HepG2 (cell line): ENCODE results near the gene SUB1. TPM values are rescaled to one million over a fixed set of nuclear protein-coding genes. Genes with fewer than 3 reads are reported as not detected.

Source experiments
- CBX1 ChIP-seq: IDR thresholded peaks from one replicate; pipeline ENCODE4 v1.6.1; 2016; ENCODE audit warnings: antibody characterized with exemption, low read depth
- IKZF4 ChIP-seq: sonication (generic); formaldehyde crosslinking; IDR thresholded peaks from 2 replicates; pipeline ENCODE4 v1.5.1; 2020; ENCODE audit warnings: borderline replicate concordance, mild to moderate bottlenecking, low read depth, missing genetic modification reagents; ENCODE audit errors: not compliant biosample characterization
- MAF1 ChIP-seq: sonication (generic); formaldehyde crosslinking; IDR thresholded peaks from 2 replicates; pipeline ENCODE4 v1.5.0; 2020; ENCODE audit warnings: missing genetic modification reagents, borderline replicate concordance
- NR2F1 ChIP-seq, 2 experiments: fragments of 450-650 bp in 1 of 2; formaldehyde crosslinking in 1 of 2; IDR thresholded peaks; 2 replicates each; pipeline versions ENCODE4 v1.5.0 to v1.6.1; 2016 to 2020; ENCODE audit warnings: mild to moderate bottlenecking in 1 of 2, missing compliant biosample characterization in 1 of 2, missing genetic modification reagents in 1 of 2, moderate library complexity in 1 of 2
- PHF8 ChIP-seq: sonication (generic); formaldehyde crosslinking; IDR thresholded peaks from 2 replicates; pipeline ENCODE4 v1.5.0; 2020; ENCODE audit warnings: missing genetic modification reagents
- RFXAP ChIP-seq: sonication (generic); formaldehyde crosslinking; IDR thresholded peaks from 2 replicates; pipeline ENCODE4 v1.4.0; 2020; ENCODE audit warnings: missing genetic modification reagents, borderline replicate concordance
- SALL2 ChIP-seq: sonication (generic); formaldehyde crosslinking; IDR thresholded peaks from 2 replicates; pipeline ENCODE4 v1.8.1; 2023; ENCODE audit warnings: mild to moderate bottlenecking, missing genetic modification reagents, inconsistent platforms
- ZNF746 ChIP-seq: sonication (generic); formaldehyde crosslinking; IDR thresholded peaks from 2 replicates; pipeline ENCODE4 v1.8.0; 2022; ENCODE audit warnings: mild to moderate bottlenecking, missing genetic modification reagents
- ZSCAN30 ChIP-seq: sonication (generic); formaldehyde crosslinking; IDR thresholded peaks from 2 replicates; pipeline ENCODE4 v1.5.0; 2020; ENCODE audit warnings: mild to moderate bottlenecking, missing genetic modification reagents
- polyA plus RNA-seq, 8 experiments: library from polyadenylated mRNA; depleted of rRNA in 3 of 8; stranded (reverse) in 7 of 8; unstranded in 1 of 8; fragments of >200 nt; fragmentation: Illumina TruSeq in 4 of 8; extraction: Trizol in 4 of 8; gene quantifications; 2 replicates each; pipeline versions ENCODE4 v1.2.1 to v1.2.3, GENCODE V29; 2011 to 2016; ENCODE audit warnings: low read depth in 4 of 8, missing spikeins in 1 of 8, mixed read lengths in 1 of 8; ENCODE audit not compliant: insufficient read depth in 1 of 8
- total RNA-seq, 5 experiments: library from RNA; depleted of rRNA; stranded (reverse); fragments of >200 nt; fragmentation: Illumina TruSeq; extraction: Trizol; gene quantifications; 2 replicates each; pipeline ENCODE4 v1.2.3, GENCODE V29; 2016; ENCODE audit warnings: low read depth in 1 of 5
- TF ChIP-seq, protein P1 (sequence below): sonication (generic); formaldehyde crosslinking; IDR thresholded peaks from 2 replicates; pipeline ENCODE4 v1.4.0; 2020; ENCODE audit warnings: low read depth, mild to moderate bottlenecking, missing genetic modification reagents
- TF ChIP-seq, protein P2 (sequence below): sonication (generic); formaldehyde crosslinking; conservative IDR thresholded peaks from 2 replicates; pipeline ENCODE4 v1.4.0; 2020; ENCODE audit warnings: mild to moderate bottlenecking, missing genetic modification reagents, moderate library complexity
- TF ChIP-seq, protein P3 (sequence below): IDR thresholded peaks from 2 replicates; pipeline ENCODE4 v1.6.1; 2016; ENCODE audit warnings: low read depth, control low read depth
- TF ChIP-seq, protein P4 (sequence below): sonication (generic); formaldehyde crosslinking; IDR thresholded peaks from 2 replicates; pipeline ENCODE4 v1.4.0; 2020; ENCODE audit warnings: mild to moderate bottlenecking, low read depth, missing genetic modification reagents
- TF ChIP-seq, protein P5 (sequence below): sonication (generic); formaldehyde crosslinking; IDR thresholded peaks from 2 replicates; pipeline ENCODE4 v1.8.0; 2022; ENCODE audit warnings: mild to moderate bottlenecking, missing genetic modification reagents; ENCODE audit not compliant: insufficient replicate concordance
- TF ChIP-seq, protein P6 (sequence below): sonication (generic); formaldehyde crosslinking; IDR thresholded peaks from 2 replicates; pipeline ENCODE4 v1.5.0; 2020; ENCODE audit warnings: mild to moderate bottlenecking, missing genetic modification reagents, borderline replicate concordance

Gene SUB1
- total and polyA plus RNA-seq, 2 of the 13 experiments (the other 11 are each of a cell fraction or from before 2014, with no cell fraction given) = 182 to 693 TPM

DNA sequence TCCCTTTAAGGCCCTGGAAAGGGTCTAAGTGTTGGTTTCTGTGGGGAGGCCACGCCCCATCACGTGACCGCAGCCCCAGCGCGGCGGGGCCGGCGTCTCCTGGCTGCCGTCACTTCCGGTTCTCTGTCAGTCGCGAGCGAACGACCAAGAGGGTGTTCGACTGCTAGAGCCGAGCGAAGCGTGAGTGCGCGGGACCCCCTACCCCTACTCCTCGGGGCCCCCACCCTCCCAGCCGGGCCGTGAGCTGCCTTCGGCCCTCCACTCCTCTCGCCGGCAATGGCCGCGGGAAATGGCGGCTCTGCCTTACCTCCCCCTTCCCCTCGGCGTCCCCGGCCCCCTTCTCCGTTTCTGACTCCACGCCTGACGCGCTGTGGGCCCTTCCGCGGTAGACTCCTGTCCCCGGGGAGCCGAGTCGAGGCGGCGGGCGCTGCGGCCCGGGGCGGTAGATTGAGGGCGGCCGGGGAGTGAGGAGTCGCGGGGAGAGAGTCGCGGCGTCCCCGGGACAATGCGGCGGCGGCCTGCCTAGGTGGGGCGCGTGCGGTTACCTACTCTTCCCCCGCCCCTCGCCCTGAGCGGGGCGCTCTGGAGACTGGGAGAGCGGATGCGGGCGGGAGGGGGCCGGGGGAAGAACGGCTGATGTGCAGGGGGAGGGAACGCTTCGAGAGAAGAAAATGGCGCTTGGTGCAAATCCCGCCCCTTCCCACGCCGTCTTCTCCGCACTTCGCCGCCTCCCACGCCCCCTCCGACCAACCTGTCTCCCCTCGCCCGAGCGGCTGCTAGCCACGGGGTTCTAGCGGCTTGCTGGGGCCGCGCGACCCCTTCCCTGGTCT is at the start of gene SUB1 (continued):
- TF ChIP-seq, protein P1, sequence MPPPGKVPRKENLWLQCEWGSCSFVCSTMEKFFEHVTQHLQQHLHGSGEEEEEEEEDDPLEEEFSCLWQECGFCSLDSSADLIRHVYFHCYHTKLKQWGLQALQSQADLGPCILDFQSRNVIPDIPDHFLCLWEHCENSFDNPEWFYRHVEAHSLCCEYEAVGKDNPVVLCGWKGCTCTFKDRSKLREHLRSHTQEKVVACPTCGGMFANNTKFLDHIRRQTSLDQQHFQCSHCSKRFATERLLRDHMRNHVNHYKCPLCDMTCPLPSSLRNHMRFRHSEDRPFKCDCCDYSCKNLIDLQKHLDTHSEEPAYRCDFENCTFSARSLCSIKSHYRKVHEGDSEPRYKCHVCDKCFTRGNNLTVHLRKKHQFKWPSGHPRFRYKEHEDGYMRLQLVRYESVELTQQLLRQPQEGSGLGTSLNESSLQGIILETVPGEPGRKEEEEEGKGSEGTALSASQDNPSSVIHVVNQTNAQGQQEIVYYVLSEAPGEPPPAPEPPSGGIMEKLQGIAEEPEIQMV (CRISPR knock-in tag) = no peak
- TF ChIP-seq NR2F1 (CRISPR knock-in tag; IDR thresholded peaks at IDR 0.05) (no peak), ZNF746 (CRISPR knock-in tag) (no peak), MAF1 (CRISPR knock-in tag) (no peak), ZSCAN30 (no peak), PHF8 (CRISPR knock-in tag) (peak; percentile 64), IKZF4 (CRISPR knock-in tag) (no peak), RFXAP (no peak), CBX1 (no peak), SALL2 (CRISPR knock-in tag) (no peak)
- TF ChIP-seq, protein P2, sequence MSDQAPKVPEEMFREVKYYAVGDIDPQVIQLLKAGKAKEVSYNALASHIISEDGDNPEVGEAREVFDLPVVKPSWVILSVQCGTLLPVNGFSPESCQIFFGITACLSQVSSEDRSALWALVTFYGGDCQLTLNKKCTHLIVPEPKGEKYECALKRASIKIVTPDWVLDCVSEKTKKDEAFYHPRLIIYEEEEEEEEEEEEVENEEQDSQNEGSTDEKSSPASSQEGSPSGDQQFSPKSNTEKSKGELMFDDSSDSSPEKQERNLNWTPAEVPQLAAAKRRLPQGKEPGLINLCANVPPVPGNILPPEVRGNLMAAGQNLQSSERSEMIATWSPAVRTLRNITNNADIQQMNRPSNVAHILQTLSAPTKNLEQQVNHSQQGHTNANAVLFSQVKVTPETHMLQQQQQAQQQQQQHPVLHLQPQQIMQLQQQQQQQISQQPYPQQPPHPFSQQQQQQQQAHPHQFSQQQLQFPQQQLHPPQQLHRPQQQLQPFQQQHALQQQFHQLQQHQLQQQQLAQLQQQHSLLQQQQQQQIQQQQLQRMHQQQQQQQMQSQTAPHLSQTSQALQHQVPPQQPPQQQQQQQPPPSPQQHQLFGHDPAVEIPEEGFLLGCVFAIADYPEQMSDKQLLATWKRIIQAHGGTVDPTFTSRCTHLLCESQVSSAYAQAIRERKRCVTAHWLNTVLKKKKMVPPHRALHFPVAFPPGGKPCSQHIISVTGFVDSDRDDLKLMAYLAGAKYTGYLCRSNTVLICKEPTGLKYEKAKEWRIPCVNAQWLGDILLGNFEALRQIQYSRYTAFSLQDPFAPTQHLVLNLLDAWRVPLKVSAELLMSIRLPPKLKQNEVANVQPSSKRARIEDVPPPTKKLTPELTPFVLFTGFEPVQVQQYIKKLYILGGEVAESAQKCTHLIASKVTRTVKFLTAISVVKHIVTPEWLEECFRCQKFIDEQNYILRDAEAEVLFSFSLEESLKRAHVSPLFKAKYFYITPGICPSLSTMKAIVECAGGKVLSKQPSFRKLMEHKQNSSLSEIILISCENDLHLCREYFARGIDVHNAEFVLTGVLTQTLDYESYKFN = peak; percentile 39; the same call in 1 of the 2 replicates
- TF ChIP-seq, protein P3, sequence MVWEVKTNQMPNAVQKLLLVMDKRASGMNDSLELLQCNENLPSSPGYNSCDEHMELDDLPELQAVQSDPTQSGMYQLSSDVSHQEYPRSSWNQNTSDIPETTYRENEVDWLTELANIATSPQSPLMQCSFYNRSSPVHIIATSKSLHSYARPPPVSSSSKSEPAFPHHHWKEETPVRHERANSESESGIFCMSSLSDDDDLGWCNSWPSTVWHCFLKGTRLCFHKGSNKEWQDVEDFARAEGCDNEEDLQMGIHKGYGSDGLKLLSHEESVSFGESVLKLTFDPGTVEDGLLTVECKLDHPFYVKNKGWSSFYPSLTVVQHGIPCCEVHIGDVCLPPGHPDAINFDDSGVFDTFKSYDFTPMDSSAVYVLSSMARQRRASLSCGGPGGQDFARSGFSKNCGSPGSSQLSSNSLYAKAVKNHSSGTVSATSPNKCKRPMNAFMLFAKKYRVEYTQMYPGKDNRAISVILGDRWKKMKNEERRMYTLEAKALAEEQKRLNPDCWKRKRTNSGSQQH (CRISPR knock-in tag) = 0 out of 2 replicates have a peak, but pooled peaks have one; percentile 21
- TF ChIP-seq, protein P4, sequence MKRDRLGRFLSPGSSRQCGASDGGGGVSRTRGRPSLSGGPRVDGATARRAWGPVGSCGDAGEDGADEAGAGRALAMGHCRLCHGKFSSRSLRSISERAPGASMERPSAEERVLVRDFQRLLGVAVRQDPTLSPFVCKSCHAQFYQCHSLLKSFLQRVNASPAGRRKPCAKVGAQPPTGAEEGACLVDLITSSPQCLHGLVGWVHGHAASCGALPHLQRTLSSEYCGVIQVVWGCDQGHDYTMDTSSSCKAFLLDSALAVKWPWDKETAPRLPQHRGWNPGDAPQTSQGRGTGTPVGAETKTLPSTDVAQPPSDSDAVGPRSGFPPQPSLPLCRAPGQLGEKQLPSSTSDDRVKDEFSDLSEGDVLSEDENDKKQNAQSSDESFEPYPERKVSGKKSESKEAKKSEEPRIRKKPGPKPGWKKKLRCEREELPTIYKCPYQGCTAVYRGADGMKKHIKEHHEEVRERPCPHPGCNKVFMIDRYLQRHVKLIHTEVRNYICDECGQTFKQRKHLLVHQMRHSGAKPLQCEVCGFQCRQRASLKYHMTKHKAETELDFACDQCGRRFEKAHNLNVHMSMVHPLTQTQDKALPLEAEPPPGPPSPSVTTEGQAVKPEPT = no peak
- TF ChIP-seq, protein P5, sequence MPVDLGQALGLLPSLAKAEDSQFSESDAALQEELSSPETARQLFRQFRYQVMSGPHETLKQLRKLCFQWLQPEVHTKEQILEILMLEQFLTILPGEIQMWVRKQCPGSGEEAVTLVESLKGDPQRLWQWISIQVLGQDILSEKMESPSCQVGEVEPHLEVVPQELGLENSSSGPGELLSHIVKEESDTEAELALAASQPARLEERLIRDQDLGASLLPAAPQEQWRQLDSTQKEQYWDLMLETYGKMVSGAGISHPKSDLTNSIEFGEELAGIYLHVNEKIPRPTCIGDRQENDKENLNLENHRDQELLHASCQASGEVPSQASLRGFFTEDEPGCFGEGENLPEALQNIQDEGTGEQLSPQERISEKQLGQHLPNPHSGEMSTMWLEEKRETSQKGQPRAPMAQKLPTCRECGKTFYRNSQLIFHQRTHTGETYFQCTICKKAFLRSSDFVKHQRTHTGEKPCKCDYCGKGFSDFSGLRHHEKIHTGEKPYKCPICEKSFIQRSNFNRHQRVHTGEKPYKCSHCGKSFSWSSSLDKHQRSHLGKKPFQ (CRISPR knock-in tag) = peak; percentile 85
- TF ChIP-seq, protein P6, sequence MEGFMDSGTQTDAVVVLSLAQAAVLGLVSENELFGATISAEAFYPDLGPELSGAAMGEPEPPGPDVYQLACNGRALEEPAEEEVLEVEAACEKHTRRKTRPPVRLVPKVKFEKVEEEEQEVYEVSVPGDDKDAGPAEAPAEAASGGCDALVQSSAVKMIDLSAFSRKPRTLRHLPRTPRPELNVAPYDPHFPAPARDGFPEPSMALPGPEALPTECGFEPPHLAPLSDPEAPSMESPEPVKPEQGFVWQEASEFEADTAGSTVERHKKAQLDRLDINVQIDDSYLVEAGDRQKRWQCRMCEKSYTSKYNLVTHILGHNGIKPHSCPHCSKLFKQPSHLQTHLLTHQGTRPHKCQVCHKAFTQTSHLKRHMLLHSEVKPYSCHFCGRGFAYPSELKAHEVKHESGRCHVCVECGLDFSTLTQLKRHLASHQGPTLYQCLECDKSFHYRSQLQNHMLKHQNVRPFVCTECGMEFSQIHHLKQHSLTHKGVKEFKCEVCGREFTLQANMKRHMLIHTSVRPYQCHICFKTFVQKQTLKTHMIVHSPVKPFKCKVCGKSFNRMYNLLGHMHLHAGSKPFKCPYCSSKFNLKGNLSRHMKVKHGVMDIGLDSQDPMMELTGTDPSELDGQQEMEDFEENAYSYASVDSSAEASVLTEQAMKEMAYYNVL (CRISPR knock-in tag) = peak; percentile 64; the same call in 1 of the 2 replicates
